Stimulated activated CD4-positive, alpha-beta T cell treated with anti-CD3 and anti-CD28 coated beads, Interleukin-1b, Interleukin-23, amount 100 ng/mL, for 4 hours (primary cell): ENCODE measurements around the gene VPS37B.
"Not testable (repeated sequence)": the region's sequence is repeated elsewhere in the genome, so short reads cannot be mapped to it uniquely, and the experiment has no call there.

Source experiments
- DNase-seq, 2 donors: peaks; one replicate each; pipeline ENCODE4 v3.0.0-alpha.2; 2020; ENCODE audit warnings: low read depth in 2 of 2

The VPS37B gene

GRCh38 chr12:122882908-122883558 is 12.9 kb downstream of the VPS37B start:
- no peak for DNase-seq

GRCh38 chr12:122880668-122881067 is 15.3 kb downstream of the VPS37B start:
- DNase-seq = no peak

- no peak for DNase-seq
Measured at GRCh38 chr12:122880155-122880667, 15.7 kb downstream of the VPS37B start.

- no peak for DNase-seq
Measured at GRCh38 chr12:122878780-122879612, 16.9 kb downstream of the VPS37B start.

- no peak for DNase-seq
Measured at GRCh38 chr12:122876731-122877130, 19.2 kb downstream of the VPS37B start.

- not testable (repeated sequence) for DNase-seq
Measured at GRCh38 chr12:122876281-122876680, 19.6 kb downstream of the VPS37B start.

GRCh38 chr12:122875590-122876220 is 20.2 kb downstream of the VPS37B start:
- DNase-seq = no peak

GRCh38 chr12:122874081-122874480 is 21.8 kb downstream of the VPS37B start:
- DNase-seq = peak; percentile 28 to 30

GRCh38 chr12:122873540-122873939 is 22.4 kb downstream of the VPS37B start:
- no peak for DNase-seq

GRCh38 chr12:122872815-122873361 is 23.0 kb downstream of the VPS37B start:
- DNase-seq = no peak

- DNase-seq = peak in 1 of 2 donors; percentile 38
Measured at GRCh38 chr12:122871851-122872780, 23.8 kb downstream of the VPS37B start.

- DNase-seq = no peak
Measured at GRCh38 chr12:122870867-122871664, 24.9 kb downstream of the VPS37B start.

GRCh38 chr12:122870163-122870842 is 25.6 kb downstream of the VPS37B start:
- DNase-seq = no peak

- DNase-seq = no peak
Measured at GRCh38 chr12:122869207-122869973, 26.5 kb downstream of the VPS37B start.

GRCh38 chr12:122868471-122869177 is 27.3 kb downstream of the VPS37B start:
- no peak for DNase-seq

- DNase-seq = no peak
Measured at GRCh38 chr12:122867691-122868461, 28.0 kb downstream of the VPS37B start.

- no peak for DNase-seq
Measured at GRCh38 chr12:122866950-122867607, 28.8 kb downstream of the VPS37B start.
